B cell (primary cell): Measurements from ENCODE around the gene PDLIM5.

Source experiments
- CTCF ChIP-seq: fragments of 200-600 bp; IDR thresholded peaks from one replicate; pipeline ENCODE4 v1.8.0; 2022; ENCODE audit warnings: antibody characterized with exemption, mild to moderate bottlenecking
- EZH2 ChIP-seq: IDR thresholded peaks from 2 replicates; pipeline ENCODE4 v1.6.1; 2012; ENCODE audit warnings: borderline replicate concordance, low read depth, mild to moderate bottlenecking, moderate library complexity, low read length; ENCODE audit not compliant: insufficient read depth, poor library complexity, severe bottlenecking

DNA sequence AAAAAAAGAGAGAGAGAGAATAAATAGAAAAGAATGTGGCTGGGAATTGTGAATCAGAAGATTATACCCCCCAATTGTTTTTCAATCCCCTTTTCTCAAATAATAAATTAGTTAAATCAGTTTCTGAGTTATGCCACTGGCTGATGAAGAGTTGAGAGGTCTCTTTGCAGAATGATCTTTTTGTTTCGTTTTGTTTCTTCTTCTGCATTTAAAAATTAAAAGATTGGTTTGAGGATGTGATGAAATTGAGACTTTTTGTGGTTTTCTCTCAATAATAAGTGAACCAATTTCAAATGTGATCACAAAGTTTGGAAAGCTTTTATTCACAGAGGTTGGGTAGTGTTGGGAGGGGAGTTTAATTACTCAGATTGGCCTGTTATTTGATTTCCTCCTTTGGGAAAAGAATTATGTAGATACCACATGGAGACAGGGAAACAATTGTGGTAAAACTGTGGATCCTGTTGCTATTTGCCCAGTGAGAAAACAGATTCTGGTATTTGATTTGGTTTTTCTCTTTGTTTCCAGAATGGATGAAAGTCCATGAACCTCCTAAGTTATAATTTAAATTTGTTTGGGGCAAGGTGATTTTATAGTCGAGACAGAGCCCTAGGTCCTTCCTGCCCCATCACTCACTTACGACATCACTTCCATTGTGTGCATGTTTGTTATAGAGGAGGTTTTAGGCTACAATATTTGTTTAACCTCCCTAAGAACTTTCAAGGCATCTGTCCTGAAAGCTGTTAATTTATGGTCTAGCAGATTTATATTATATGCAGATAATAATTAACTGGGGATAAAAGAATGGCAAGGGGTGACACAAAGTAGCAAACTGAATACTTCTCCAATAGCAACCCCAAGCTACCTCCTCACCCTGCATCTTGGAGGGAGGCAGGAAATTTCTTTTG, 214.0 kb downstream of the PDLIM5 start:
- TF ChIP-seq CTCF (no peak), EZH2 (no peak)
